CD14-positive monocyte (primary cell): ENCODE results near the gene PLAA. TPM values are rescaled to one million over a fixed set of nuclear protein-coding genes. Genes with fewer than 3 reads are reported as not detected.

Experiments used
- DNase-seq, 3 donors: peaks; one replicate each; pipeline ENCODE4 v3.0.0-alpha.2; 2011 to 2022
- H2AFZ ChIP-seq: 2 replicates; pipeline ENCODE4 v1.6.0; 2012; ENCODE audit warnings: mild to moderate bottlenecking, low read depth, low read length, inconsistent platforms; ENCODE audit not compliant: insufficient read depth, poor library complexity, severe bottlenecking
- H3K27ac ChIP-seq, 2 donors: 1 replicate in 1 of 2; 2 replicates in 1 of 2; pipeline ENCODE4 v1.5.1; 2012 to 2013; ENCODE audit warnings: low read length in 2 of 2, control low read depth in 1 of 2, inconsistent platforms in 1 of 2, low read depth in 1 of 2, mild to moderate bottlenecking in 1 of 2
- H3K27me3 ChIP-seq, 2 donors: one replicate each; pipeline versions ENCODE4 v1.6.0 to v1.6.1; 2011 to 2013; ENCODE audit warnings: low read length in 2 of 2; ENCODE audit not compliant: control insufficient read depth in 2 of 2, insufficient read depth in 2 of 2
- H3K36me3 ChIP-seq, 2 donors: replicated peaks in 1 of 2; 1 replicate in 1 of 2; 2 replicates in 1 of 2; pipeline versions ENCODE4 v1.5.1 to v1.6.1; 2012 to 2013; ENCODE audit warnings: low read length in 2 of 2, control low read depth in 1 of 2, inconsistent platforms in 1 of 2, mild to moderate bottlenecking in 1 of 2; ENCODE audit not compliant: insufficient read depth in 2 of 2, control insufficient read depth in 1 of 2
- H3K4me1 ChIP-seq, 2 donors: 1 replicate in 1 of 2; 2 replicates in 1 of 2; pipeline versions ENCODE4 v1.5.1 to v1.6.1; 2012 to 2013; ENCODE audit warnings: low read length in 2 of 2, control low read depth in 1 of 2, inconsistent platforms in 1 of 2, mild to moderate bottlenecking in 1 of 2, moderate library complexity in 1 of 2; ENCODE audit not compliant: insufficient read depth in 2 of 2, control insufficient read depth in 1 of 2
- H3K4me2 ChIP-seq: replicated peaks from 2 replicates; pipeline ENCODE3; 2012; ENCODE audit warnings: low read length, moderate library complexity, mild to moderate bottlenecking; ENCODE audit not compliant: poor library complexity, severe bottlenecking; ENCODE audit errors: extremely low read depth
- H3K4me3 ChIP-seq, 3 experiments: fragments of 200-600 bp in 1 of 3; sonication (generic) in 1 of 3; replicated peaks in 1 of 3; 1 replicate in 2 of 3; 2 replicates in 1 of 3; pipeline ENCODE4 v1.5.1; 2011 to 2013; ENCODE audit warnings: low read length in 3 of 3, mild to moderate bottlenecking in 3 of 3, control low read depth in 2 of 3, low read depth in 2 of 3, inconsistent platforms in 1 of 3, moderate library complexity in 1 of 3
- H3K79me2 ChIP-seq: 2 replicates; pipeline ENCODE4 v1.6.0; 2012; ENCODE audit warnings: mild to moderate bottlenecking, control low read depth, inconsistent platforms, low read length, moderate library complexity; ENCODE audit not compliant: insufficient read depth
- H3K9ac ChIP-seq: 2 replicates; pipeline ENCODE4 v1.6.0; 2017; ENCODE audit warnings: low read length, mild to moderate bottlenecking; ENCODE audit not compliant: insufficient read depth, poor library complexity, severe bottlenecking
- H3K9me3 ChIP-seq, 2 donors: replicated peaks in 1 of 2; 1 replicate in 1 of 2; 2 replicates in 1 of 2; pipeline versions ENCODE4 v1.5.1 to v1.6.1; 2012 to 2013; ENCODE audit warnings: low read length in 2 of 2, control low read depth in 1 of 2; ENCODE audit not compliant: control insufficient read depth in 1 of 2, insufficient read depth in 1 of 2
- H4K20me1 ChIP-seq: 2 replicates; pipeline ENCODE4 v1.6.0; 2012; ENCODE audit warnings: mild to moderate bottlenecking, low read length, control low read depth, moderate library complexity; ENCODE audit not compliant: insufficient read depth
- H3K27ac Mint-ChIP-seq, 7 donors: one replicate each; pipeline ENCODE4 v1.8.0; 2020; ENCODE audit warnings: mild to moderate bottlenecking in 7 of 7, mixed read lengths in 7 of 7, moderate library complexity in 6 of 7, inconsistent platforms in 2 of 7
- H3K27me3 Mint-ChIP-seq, 3 donors: one replicate each; pipeline ENCODE4 v1.8.0; 2021 to 2022; ENCODE audit warnings: low read depth in 3 of 3, mild to moderate bottlenecking in 3 of 3, mixed read lengths in 3 of 3, moderate library complexity in 3 of 3, inconsistent platforms in 1 of 3
- H3K36me3 Mint-ChIP-seq, 2 donors: one replicate each; pipeline ENCODE4 v1.8.0; 2020; ENCODE audit warnings: mixed read lengths in 2 of 2, inconsistent platforms in 1 of 2, mild to moderate bottlenecking in 1 of 2
- H3K4me1 Mint-ChIP-seq: one replicate; pipeline ENCODE4 v1.8.0; 2020; ENCODE audit warnings: mild to moderate bottlenecking, mixed read lengths
- H3K4me3 Mint-ChIP-seq, 2 donors: one replicate each; pipeline ENCODE4 v1.8.0; 2020; ENCODE audit warnings: mild to moderate bottlenecking in 2 of 2, mixed read lengths in 2 of 2, moderate library complexity in 1 of 2
- H3K9me3 Mint-ChIP-seq, 7 donors: one replicate each; pipeline ENCODE4 v1.8.0; 2020 to 2022; ENCODE audit warnings: mixed read lengths in 7 of 7, mild to moderate bottlenecking in 6 of 7, moderate library complexity in 6 of 7, inconsistent platforms in 2 of 7
- WGBS: methylation state at CpG from one replicate; pipeline ENCODE4 v1.1.5; 2013; ENCODE audit warnings: missing lambda C conversion rate; ENCODE audit not compliant: insufficient coverage; 5-methylcytosine and 5-hydroxymethylcytosine counted together
- intact Hi-C, 2 donors: fragments of 100-400 bp; cut with micrococcal nuclease; formaldehyde crosslinking; loops; one replicate each; pipeline versions ENCODE4 v1.15.0 to v1.15.1; 2023
- polyA plus RNA-seq, 3 donors: library from polyadenylated mRNA; depleted of rRNA in 1 of 3; unstranded in 2 of 3; stranded (reverse) in 1 of 3; fragments of 300-500 nt in 2 of 3; fragments of >200 nt in 1 of 3; fragmentation: Illumina TruSeq in 2 of 3; gene quantifications; 1 replicate in 2 of 3; 2 replicates in 1 of 3; pipeline ENCODE4 v1.2.3, GENCODE V29; 2012 to 2021
- TF ChIP-seq, protein P1 (sequence below): fragments of 200-600 bp; IDR thresholded peaks from one replicate; pipeline ENCODE4 v1.8.0; 2022; ENCODE audit warnings: antibody characterized with exemption, mild to moderate bottlenecking

Gene PLAA
- polyA plus RNA-seq, 3 donors: 13.3 to 19.3 (median 14.7) TPM

DNA sequence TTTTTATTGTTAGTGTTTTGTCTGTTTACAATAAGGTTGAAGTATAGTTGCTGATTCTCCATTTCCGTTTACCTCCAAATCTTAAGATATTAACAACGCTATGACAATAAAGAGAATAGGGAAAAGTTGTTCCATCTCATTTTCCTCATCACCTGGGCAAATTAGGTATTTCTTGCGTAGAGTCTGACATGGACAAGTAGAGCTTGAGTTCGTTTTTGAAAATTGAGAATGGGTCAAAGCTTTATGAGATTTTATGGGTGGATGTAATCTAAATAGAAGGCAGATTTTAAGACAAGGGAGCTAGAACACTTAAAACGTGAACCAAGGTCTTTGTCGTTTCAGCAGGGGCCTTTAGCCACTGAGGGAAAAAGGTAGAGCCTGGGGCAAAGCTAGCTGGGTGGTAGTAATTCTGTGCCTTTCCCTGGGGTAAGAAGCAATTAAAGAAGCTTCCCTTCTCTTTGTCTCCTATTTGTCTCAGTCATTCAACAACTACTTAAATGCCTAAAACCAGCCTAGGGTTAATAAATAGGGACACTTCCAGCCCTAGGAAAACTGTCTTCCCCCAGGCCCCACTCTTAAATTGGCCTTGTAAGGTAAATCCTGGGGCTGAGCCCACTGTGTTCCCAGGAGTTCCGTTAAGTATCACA lies 53.9 kb downstream of the PLAA start:
- Histone ChIP-seq H4K20me1 (no peaks in the 10 kb centered on the region), H3K4me3 (peak overlapping the region; percentile 82 to 90 (median 87)), H3K9ac (peak overlapping the region; percentile 94), H3K79me2 (peaks cover 39% of the 10 kb centered on the region), H3K9me3 (peaks cover 4 to 13% of the 10 kb centered on the region in 2 donors), H3K4me1 (peaks cover 9 to 17% of the 10 kb centered on the region in 2 donors), H3K27ac (peak overlapping the region; percentile 83 to 91), H2AFZ (peak overlapping the region; percentile 88), H3K36me3 (no peaks in the 10 kb centered on the region), H3K27me3 (no peaks in the 10 kb centered on the region), H3K4me2 (peak overlapping the region; percentile 81)
- Mint-ChIP-seq H3K4me3 (peak overlapping the region; percentile 99 to 100), H3K27me3 (peaks cover 0 to 3% (median 2%) of the 10 kb centered on the region in 3 donors), H3K4me1 (peaks cover 24% of the 10 kb centered on the region), H3K36me3 (no peaks in the 10 kb centered on the region), H3K27ac (peak overlapping the region; percentile 92 to 99 (median 98)), H3K9me3 (peaks cover 7 to 16% (median 12%) of the 10 kb centered on the region in 7 donors)
- WGBS: 39% methylated on average over 3 of the region's 7 CpGs
- intact Hi-C loops: loop anchor here (5.0 kb wide), 1 partner anchor 54 kb away; the partner anchor contains the start of gene PLAA (in 2 of the 2)
- TF ChIP-seq, protein P1, sequence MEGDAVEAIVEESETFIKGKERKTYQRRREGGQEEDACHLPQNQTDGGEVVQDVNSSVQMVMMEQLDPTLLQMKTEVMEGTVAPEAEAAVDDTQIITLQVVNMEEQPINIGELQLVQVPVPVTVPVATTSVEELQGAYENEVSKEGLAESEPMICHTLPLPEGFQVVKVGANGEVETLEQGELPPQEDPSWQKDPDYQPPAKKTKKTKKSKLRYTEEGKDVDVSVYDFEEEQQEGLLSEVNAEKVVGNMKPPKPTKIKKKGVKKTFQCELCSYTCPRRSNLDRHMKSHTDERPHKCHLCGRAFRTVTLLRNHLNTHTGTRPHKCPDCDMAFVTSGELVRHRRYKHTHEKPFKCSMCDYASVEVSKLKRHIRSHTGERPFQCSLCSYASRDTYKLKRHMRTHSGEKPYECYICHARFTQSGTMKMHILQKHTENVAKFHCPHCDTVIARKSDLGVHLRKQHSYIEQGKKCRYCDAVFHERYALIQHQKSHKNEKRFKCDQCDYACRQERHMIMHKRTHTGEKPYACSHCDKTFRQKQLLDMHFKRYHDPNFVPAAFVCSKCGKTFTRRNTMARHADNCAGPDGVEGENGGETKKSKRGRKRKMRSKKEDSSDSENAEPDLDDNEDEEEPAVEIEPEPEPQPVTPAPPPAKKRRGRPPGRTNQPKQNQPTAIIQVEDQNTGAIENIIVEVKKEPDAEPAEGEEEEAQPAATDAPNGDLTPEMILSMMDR: no peak
- no peak for DNase-seq

DNA sequence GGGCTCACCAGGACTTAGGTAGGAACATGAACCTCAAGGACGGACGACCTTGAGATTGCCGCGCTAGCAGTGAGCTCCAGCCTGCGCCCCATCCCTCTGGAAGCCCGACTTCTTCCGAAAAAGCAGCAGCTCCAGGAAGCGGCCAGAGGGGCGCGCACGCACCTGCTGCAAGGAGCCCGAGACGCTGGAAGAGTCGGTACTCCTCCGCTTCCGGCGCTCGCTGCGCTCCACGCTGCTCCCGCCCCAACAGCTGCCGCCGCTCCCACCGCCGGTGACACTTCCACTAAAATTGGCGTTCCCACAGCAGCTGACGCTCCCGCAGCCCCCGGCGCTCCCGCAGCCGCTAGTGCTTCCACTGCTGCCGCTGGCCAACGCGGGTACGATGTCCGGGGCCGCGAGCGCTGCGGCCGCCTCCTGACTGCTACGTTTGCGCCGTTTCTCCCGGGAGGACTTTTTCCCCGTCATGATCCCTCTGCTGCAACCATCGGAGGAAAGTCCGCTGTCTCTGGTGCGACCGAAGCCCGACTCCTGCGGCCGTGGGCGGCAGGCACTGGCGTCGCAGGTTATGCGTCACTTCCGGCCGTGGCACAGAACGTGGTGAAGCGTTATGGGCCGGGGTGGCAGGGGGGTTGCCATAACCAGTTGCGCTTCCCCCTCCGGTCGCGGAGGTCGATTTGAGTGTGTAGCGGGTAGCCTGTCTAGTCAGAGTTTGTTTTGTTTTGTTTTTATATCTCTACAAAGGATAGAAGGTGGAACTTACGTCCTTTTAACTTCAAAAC lies 54.6 kb downstream of the PLAA start, which contains the start of gene CAAP1:
Gene CAAP1, minus strand, starts transcription at position 552 of the 779 bp plus-strand sequence. Its CDS starts 87 bp downstream, at position 465.
- WGBS: 1% methylated on average over 59 of the region's 70 CpGs
- H3K4me1 Mint-ChIP-seq: peaks cover 24% of the 10 kb centered on the region
- peak within 1 kb of the TSS; percentile 83 to 91 for H3K27ac ChIP-seq

More for the DNA sequence above, 54.6 kb downstream of the PLAA start, which contains the start of gene CAAP1:
- Histone ChIP-seq H3K4me2 (peak within 1 kb of the TSS; percentile 81), H3K79me2 (peaks cover 46% of the 10 kb centered on the region), H4K20me1 (no peaks in the 10 kb centered on the region), H2AFZ (peak within 1 kb of the TSS; percentile 88), H3K9ac (peak within 1 kb of the TSS; percentile 94), H3K4me3 (peak within 1 kb of the TSS; percentile 82 to 90 (median 87)), H3K36me3 (no peaks in the 10 kb centered on the region), H3K4me1 (peaks cover 9 to 17% of the 10 kb centered on the region in 2 donors), H3K27me3 (no peaks in the 10 kb centered on the region), H3K9me3 (peaks cover 4 to 13% of the 10 kb centered on the region in 2 donors)
- H3K36me3 Mint-ChIP-seq: no peaks in the 10 kb centered on the region
- TF ChIP-seq, protein P1: peak; percentile 16
- peaks cover 7 to 16% (median 12%) of the 10 kb centered on the region in 7 donors for H3K9me3 Mint-ChIP-seq
- intact Hi-C loops: loop anchor here (5.0 kb wide), 1 partner anchor 55 kb away; the partner anchor contains the start of gene PLAA (in 2 of the 2)
- H3K4me3 Mint-ChIP-seq: peak within 1 kb of the TSS; percentile 99 to 100
- peak within 1 kb of the TSS; percentile 92 to 99 (median 98) for H3K27ac Mint-ChIP-seq
- DNase-seq: peak; percentile 92 to 97 (median 93)
- peaks cover 0 to 3% (median 2%) of the 10 kb centered on the region in 3 donors for H3K27me3 Mint-ChIP-seq
